ENCODE data around the gene AGBL5.

DNA sequence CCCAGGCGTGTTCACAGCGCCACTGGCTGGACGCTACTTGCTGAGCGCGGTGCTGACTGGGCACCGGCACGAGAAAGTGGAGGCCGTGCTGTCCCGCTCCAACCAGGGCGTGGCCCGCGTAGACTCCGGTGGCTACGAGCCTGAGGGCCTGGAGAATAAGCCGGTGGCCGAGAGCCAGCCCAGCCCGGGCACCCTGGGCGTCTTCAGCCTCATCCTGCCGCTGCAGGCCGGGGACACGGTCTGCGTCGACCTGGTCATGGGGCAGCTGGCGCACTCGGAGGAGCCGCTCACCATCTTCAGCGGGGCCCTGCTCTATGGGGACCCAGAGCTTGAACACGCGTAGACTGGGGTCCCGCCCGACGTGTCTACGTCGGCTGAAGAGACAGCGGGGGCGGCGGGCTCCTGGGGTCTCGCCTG lies 34.2 kb downstream of the AGBL5 start:
- TF ChIP-seq, protein P1, sequence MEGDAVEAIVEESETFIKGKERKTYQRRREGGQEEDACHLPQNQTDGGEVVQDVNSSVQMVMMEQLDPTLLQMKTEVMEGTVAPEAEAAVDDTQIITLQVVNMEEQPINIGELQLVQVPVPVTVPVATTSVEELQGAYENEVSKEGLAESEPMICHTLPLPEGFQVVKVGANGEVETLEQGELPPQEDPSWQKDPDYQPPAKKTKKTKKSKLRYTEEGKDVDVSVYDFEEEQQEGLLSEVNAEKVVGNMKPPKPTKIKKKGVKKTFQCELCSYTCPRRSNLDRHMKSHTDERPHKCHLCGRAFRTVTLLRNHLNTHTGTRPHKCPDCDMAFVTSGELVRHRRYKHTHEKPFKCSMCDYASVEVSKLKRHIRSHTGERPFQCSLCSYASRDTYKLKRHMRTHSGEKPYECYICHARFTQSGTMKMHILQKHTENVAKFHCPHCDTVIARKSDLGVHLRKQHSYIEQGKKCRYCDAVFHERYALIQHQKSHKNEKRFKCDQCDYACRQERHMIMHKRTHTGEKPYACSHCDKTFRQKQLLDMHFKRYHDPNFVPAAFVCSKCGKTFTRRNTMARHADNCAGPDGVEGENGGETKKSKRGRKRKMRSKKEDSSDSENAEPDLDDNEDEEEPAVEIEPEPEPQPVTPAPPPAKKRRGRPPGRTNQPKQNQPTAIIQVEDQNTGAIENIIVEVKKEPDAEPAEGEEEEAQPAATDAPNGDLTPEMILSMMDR (IDR thresholded peaks at IDR 0.05), result peak in 1 of 3 experiments; percentile 28
- no peak for TF ChIP-seq POLR2A (IDR thresholded peaks at IDR 0.05)

Measured in testis (tissue), 2 donors.